Measurements from ENCODE around the gene ACP5.

Gene ACP5

DNA sequence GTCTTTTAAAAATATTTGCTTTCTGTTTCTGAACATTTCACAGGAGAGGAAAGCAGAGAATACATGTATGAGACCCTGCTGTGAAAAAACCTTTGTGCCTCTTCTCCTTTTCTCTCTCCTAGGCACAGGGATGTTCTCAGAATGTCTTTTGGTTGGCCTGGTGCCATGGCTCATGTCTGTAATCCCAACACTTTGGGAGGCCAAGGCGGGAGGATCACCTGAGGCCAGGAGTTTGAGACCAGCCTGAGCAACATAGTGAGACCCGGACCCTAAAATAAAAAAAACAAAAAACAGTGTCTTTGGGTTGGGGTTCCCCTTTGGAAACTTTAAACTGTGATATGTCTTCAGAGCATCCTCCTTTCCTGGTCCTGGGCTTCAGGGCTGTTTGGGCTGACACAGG is 21.3 kb upstream of the ACP5 start:
- Histone ChIP-seq H3K27ac (ENCODE audit: low read depth, low read length) (no peak overlapping the region), H3K4me3 (ENCODE audit: low read depth, low read length) (peak overlapping the region; percentile 87; the same call in 1 of the 2 replicates), H3K9me3 (ENCODE audit: control insufficient read depth, insufficient read depth, low read depth, low read length) (peaks cover 15% of the 10 kb centered on the region; the same call in 1 of the 2 replicates), H3K4me1 (ENCODE audit: control insufficient read depth, insufficient read depth, low read length) (no peaks in the 10 kb centered on the region), H3K36me3 (ENCODE audit: control insufficient read depth, insufficient read depth, low read length) (peaks cover 32% of the 10 kb centered on the region), H3K9ac (ENCODE audit: low read length) (no peak overlapping the region), H3K27me3 (ENCODE audit: control insufficient read depth, insufficient read depth, low read length) (no peaks in the 10 kb centered on the region)

DNA sequence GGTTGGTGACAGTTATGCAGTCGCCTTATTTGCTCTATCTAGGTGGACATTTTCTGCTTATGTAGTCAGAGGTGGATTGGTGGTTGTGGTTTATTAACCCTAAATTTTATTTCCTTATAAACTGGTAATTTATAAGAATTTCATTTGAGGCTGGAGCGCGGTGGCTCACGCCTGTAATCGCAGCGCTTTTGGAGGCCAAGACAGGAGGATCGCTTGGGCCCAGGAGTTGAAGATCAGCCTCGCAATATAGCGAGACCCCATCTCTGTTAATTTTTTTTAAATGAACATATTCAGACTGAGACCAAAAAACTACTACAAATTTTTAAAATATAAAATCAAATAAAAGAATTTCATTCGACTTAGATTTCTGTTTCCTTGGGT is 20.6 kb upstream of the ACP5 start:
- Histone ChIP-seq H3K4me3 (ENCODE audit: low read depth, low read length) (peak overlapping the region; percentile 87), H3K36me3 (ENCODE audit: control insufficient read depth, insufficient read depth, low read length) (peaks cover 29% of the 10 kb centered on the region), H3K27me3 (ENCODE audit: control insufficient read depth, insufficient read depth, low read length) (no peaks in the 10 kb centered on the region), H3K9ac (ENCODE audit: low read length) (peak overlapping the region; percentile 97), H3K27ac (ENCODE audit: low read depth, low read length) (peak overlapping the region; percentile 95; the same call in 1 of the 2 replicates), H3K4me1 (ENCODE audit: control insufficient read depth, insufficient read depth, low read length) (no peaks in the 10 kb centered on the region), H3K9me3 (ENCODE audit: control insufficient read depth, insufficient read depth, low read depth, low read length) (peaks cover 14% of the 10 kb centered on the region; the same call in 1 of the 2 replicates)

DNA sequence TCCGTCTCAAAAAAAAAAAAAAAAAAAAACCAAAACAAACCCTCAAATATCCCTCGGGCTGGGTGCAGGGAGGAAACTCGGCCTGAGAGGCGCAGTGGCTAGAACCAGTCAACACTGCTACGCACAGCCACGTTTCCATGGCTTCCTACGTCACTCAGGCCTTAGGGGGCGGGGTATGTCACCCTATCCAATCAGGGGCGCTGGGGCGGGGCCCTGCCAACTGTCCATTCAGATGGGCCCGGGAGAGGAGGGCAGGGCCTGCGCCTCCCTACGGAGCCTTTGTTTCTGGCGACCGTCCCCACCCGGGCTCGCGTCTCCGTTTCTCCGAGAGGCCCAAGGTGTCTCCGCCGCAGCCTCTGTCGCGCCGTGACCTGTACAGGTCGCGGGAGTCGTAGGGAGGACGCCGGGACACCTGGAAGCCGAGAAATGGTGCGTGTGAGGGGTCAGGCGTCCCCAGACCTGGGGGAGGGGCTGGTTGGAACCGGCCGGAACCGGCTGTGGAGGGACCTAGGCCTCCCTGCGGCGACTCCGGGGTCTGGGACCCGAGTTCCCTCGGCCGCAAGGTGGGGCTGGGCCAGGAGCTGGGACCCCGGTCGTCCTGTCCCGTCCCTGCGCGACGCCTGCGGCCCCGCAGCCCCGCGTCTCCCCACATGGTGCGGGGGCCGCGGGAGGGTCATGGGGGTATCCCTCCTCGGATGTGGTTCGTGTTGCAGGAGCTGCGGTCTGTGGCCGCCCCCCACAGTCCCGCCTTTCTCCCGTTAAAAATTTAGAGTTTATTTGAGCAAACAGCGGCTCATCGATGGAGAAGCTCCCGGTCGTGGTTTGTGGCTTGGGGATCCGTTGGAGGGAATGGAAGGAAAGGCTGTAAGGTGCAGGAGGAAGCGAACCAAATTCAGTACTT is 20.0 kb upstream of the ACP5 start, which contains the start of gene ZNF627:
Gene ZNF627, plus strand, starts transcription at position 282 of the 901 bp plus-strand sequence. Its CDS starts 145 bp downstream, at position 427.
- Histone ChIP-seq H3K4me1 (ENCODE audit: control insufficient read depth, insufficient read depth, low read length) (no peaks in the 10 kb centered on the region), H3K36me3 (ENCODE audit: control insufficient read depth, insufficient read depth, low read length) (peaks cover 23% of the 10 kb centered on the region), H3K9ac (ENCODE audit: low read length) (peak within 1 kb of the TSS; percentile 97), H3K27me3 (ENCODE audit: control insufficient read depth, insufficient read depth, low read length) (no peaks in the 10 kb centered on the region), H3K4me3 (ENCODE audit: low read depth, low read length) (peak within 1 kb of the TSS; percentile 87), H3K27ac (ENCODE audit: low read depth, low read length) (peak within 1 kb of the TSS; percentile 95), H3K9me3 (ENCODE audit: control insufficient read depth, insufficient read depth, low read depth, low read length) (peaks cover 10% of the 10 kb centered on the region; the same call in 1 of the 2 replicates)

DNA sequence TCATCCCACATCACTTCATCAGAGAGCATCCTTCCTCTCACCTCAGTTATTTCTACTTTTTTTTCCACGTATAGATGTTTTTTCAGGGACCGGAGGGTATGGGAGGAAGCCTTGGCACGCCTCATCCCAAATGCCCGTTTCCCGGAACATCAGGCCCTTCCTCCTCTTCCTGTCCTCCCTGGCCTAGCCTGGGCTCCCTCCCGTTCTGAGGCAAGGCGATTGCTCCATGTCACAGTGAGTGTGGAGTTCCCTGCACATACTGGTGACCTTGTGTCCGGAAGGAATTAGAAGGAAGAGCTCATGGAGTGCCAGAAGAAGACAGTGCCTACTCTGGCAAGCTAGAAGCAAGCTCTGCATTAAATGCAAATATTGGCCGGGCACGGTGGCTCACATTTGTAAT is 18.7 kb upstream of the ACP5 start:
- Histone ChIP-seq H3K36me3 (ENCODE audit: control insufficient read depth, insufficient read depth, low read length) (peaks cover 17% of the 10 kb centered on the region), H3K4me1 (ENCODE audit: control insufficient read depth, insufficient read depth, low read length) (no peaks in the 10 kb centered on the region), H3K27me3 (ENCODE audit: control insufficient read depth, insufficient read depth, low read length) (no peaks in the 10 kb centered on the region), H3K9me3 (ENCODE audit: control insufficient read depth, insufficient read depth, low read depth, low read length) (peaks cover 2% of the 10 kb centered on the region; the same call in 1 of the 2 replicates), H3K4me3 (ENCODE audit: low read depth, low read length) (no peak overlapping the region), H3K9ac (ENCODE audit: low read length) (no peak overlapping the region), H3K27ac (ENCODE audit: low read depth, low read length) (no peak overlapping the region)

DNA sequence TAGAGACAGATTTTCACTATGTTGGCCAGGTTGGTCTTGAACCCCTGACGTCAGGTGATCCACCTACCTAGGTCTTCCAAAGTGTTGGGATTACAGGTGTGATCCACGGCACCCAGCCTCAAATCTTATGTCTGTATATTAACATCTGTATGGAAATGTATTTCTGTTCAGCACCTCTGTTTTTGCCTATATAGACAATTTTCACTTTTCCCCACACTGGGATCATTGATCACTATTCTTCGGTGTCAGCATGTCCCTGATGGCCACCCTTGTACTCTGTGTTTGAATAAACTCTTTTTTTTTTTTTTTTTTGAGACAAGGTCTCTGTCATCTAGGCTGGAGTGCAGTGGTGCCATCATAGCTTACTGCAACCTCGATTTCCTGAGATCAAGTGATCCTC is 16.6 kb upstream of the ACP5 start:
- H3K36me3 ChIP-seq (ENCODE audit: control insufficient read depth, insufficient read depth, low read length), result peaks cover 4% of the 10 kb centered on the region
- H3K27ac ChIP-seq (ENCODE audit: low read depth, low read length), result no peak overlapping the region
- H3K4me3 ChIP-seq (ENCODE audit: low read depth, low read length), result no peak overlapping the region
- H3K4me1 ChIP-seq (ENCODE audit: control insufficient read depth, insufficient read depth, low read length), result no peaks in the 10 kb centered on the region
- no peaks in the 10 kb centered on the region for H3K9me3 ChIP-seq (ENCODE audit: control insufficient read depth, insufficient read depth, low read depth, low read length)
- H3K27me3 ChIP-seq (ENCODE audit: control insufficient read depth, insufficient read depth, low read length), result no peaks in the 10 kb centered on the region
- no peak overlapping the region for H3K9ac ChIP-seq (ENCODE audit: low read length)

DNA sequence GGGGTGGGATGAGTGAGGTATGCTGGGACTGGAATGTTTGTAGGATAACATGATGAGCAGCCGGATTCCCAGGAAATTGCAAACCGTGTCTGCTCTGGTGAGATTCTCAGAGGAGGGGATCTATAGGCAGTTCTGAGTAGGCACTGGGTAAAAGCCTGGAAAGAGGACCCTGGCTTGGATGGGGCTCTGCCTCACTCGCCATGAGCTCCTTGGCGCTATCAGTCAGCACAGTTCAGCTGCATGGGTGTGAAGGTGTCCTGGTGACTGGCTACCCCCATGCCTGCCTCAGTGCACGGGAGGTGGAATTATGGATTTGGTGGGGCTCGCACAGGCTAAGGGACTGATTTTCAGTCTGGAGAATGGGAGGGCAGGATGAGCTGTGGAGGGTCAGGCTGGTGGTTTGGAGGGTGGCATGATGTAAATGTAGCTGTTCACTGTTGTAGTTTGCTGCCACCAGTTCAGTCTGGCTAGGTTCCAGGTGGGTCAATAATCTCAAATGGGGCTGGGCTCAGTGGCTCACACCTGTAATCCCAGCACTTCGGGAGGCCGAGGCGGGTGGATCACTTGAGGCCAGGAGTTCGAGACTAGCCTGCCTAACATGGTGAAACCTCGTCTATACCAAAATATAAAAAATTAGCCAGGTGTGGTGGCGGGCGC is 10.7 kb upstream of the ACP5 start:
- H3K4me3 ChIP-seq (ENCODE audit: low read depth, low read length), result no peak overlapping the region
- no peaks in the 10 kb centered on the region for H3K27me3 ChIP-seq (ENCODE audit: control insufficient read depth, insufficient read depth, low read length)
- H3K36me3 ChIP-seq (ENCODE audit: control insufficient read depth, insufficient read depth, low read length), result no peaks in the 10 kb centered on the region
- H3K9ac ChIP-seq (ENCODE audit: low read length), result no peak overlapping the region
- no peaks in the 10 kb centered on the region for H3K4me1 ChIP-seq (ENCODE audit: control insufficient read depth, insufficient read depth, low read length)
- no peaks in the 10 kb centered on the region for H3K9me3 ChIP-seq (ENCODE audit: control insufficient read depth, insufficient read depth, low read depth, low read length)
- no peak overlapping the region for H3K27ac ChIP-seq (ENCODE audit: low read depth, low read length)

DNA sequence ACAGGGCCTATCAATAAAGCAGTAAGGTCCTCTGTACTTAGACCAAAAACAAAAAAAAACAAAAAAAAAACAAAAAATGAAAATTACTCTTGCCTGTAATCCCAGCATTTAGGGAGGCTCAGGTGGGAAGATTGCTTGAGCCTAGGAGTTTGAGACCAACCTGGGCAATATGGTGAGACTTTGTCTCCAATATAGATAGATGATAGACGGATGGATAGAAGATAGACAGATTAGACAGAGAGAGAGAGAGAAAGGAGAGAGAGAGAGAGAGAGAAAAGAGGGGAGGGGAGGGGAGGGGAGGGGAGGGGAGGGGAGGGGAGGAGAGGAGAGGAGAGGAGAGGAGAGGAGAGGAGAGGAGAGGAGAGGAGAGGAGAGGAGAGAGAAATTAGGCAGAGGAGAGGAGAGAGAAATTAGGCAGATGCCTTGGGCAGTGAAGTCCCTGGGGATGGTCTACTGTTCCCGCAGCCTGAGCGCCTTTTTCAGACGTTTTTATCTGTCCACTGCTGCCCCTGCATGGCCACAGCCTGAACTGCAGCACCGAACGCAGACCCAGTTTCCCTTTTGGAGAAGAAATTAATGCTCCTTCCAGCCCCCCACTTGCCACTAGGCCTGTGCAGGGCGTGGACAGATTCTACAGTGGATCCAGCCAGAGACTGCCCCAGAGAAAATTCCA is 10.0 kb upstream of the ACP5 start:
- Histone ChIP-seq H3K27ac (ENCODE audit: low read depth, low read length) (no peak overlapping the region), H3K9ac (ENCODE audit: low read length) (no peak overlapping the region), H3K9me3 (ENCODE audit: control insufficient read depth, insufficient read depth, low read depth, low read length) (no peaks in the 10 kb centered on the region)

DNA sequence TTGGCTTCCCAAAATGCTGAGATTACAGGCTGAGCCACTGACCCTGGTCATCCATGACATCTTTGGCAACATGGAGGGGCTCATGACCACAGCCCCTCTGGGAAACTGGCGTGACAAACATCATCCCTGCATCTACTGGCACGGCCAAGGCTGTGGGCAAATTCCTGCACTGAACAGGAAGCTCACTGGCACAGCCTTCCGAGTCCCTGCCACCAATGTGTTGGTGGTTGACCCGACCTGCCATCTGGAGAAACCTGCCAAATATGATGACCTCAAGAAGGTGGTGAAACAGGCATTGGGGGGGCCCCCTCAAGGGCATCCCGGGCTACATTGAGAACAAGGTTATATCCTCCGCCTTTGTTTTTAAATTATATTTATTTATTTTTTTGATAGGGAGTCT is 8.9 kb upstream of the ACP5 start:
- Histone ChIP-seq H3K4me1 (ENCODE audit: control insufficient read depth, insufficient read depth, low read length) (no peaks in the 10 kb centered on the region), H3K9me3 (ENCODE audit: control insufficient read depth, insufficient read depth, low read depth, low read length) (no peaks in the 10 kb centered on the region), H3K9ac (ENCODE audit: low read length) (no peak overlapping the region), H3K36me3 (ENCODE audit: control insufficient read depth, insufficient read depth, low read length) (no peaks in the 10 kb centered on the region), H3K4me3 (ENCODE audit: low read depth, low read length) (no peak overlapping the region), H3K27me3 (ENCODE audit: control insufficient read depth, insufficient read depth, low read length) (no peaks in the 10 kb centered on the region), H3K27ac (ENCODE audit: low read depth, low read length) (no peak overlapping the region)

More for the DNA sequence above, 10.0 kb upstream of the ACP5 start:
- H3K27me3 ChIP-seq (ENCODE audit: control insufficient read depth, insufficient read depth, low read length), result no peaks in the 10 kb centered on the region
- H3K4me1 ChIP-seq (ENCODE audit: control insufficient read depth, insufficient read depth, low read length), result no peaks in the 10 kb centered on the region
- no peaks in the 10 kb centered on the region for H3K36me3 ChIP-seq (ENCODE audit: control insufficient read depth, insufficient read depth, low read length)
- no peak overlapping the region for H3K4me3 ChIP-seq (ENCODE audit: low read depth, low read length)

DNA sequence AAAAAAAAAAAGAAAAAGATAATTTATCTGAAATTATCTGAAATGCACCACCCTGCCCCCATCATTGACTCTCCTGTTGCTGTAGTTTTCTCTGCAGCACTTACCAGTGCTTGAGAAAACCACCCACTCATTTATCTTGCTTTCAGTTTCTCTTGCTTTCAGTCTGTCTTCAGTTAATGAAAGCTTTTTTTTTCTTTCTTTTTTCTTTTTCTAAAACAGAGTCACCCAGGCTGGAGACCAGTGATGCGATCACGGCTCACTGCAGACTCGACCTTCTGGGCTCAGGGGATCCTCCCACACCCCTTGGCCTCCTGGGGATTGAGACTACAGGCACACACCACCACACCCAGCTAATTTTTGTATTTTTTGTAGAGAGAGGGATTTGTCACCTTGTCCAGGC is 4.3 kb upstream of the ACP5 start:
- Histone ChIP-seq H3K9ac (ENCODE audit: low read length) (no peak overlapping the region), H3K27me3 (ENCODE audit: control insufficient read depth, insufficient read depth, low read length) (no peaks in the 10 kb centered on the region; the same call in 1 of the 2 replicates), H3K4me3 (ENCODE audit: low read depth, low read length) (no peak overlapping the region), H3K36me3 (ENCODE audit: control insufficient read depth, insufficient read depth, low read length) (no peaks in the 10 kb centered on the region), H3K27ac (ENCODE audit: low read depth, low read length) (no peak overlapping the region), H3K9me3 (ENCODE audit: control insufficient read depth, insufficient read depth, low read depth, low read length) (no peaks in the 10 kb centered on the region), H3K4me1 (ENCODE audit: control insufficient read depth, insufficient read depth, low read length) (peaks cover 11% of the 10 kb centered on the region; the same call in 1 of the 2 replicates)

DNA sequence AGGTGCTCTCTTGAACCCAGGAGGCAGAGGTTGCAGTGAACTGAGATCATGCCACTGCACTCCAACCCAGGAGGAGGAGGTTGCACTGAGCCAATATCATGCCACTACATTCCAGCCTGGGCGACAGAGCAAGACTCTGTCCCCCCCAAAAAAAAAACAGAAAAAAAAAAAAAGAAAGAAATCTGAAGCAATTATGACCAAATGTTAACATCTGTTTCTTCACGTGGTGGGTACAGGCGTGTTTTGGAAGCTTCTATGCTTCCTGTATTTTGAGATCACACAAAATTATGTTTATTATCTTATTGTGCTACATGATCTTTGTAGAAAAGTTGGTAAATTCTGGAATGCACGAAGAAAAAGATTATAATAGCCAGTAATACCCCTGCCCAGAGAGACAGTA is 2.7 kb upstream of the ACP5 start:
- H3K36me3 ChIP-seq (ENCODE audit: control insufficient read depth, insufficient read depth, low read length), result no peaks in the 10 kb centered on the region
- no peaks in the 10 kb centered on the region; the same call in 1 of the 2 replicates for H3K27me3 ChIP-seq (ENCODE audit: control insufficient read depth, insufficient read depth, low read length)
- no peaks in the 10 kb centered on the region for H3K9me3 ChIP-seq (ENCODE audit: control insufficient read depth, insufficient read depth, low read depth, low read length)
- H3K27ac ChIP-seq (ENCODE audit: low read depth, low read length), result no peak overlapping the region
- H3K4me1 ChIP-seq (ENCODE audit: control insufficient read depth, insufficient read depth, low read length), result peaks cover 11% of the 10 kb centered on the region; the same call in 1 of the 2 replicates
- no peak overlapping the region for H3K4me3 ChIP-seq (ENCODE audit: low read depth, low read length)
- no peak overlapping the region for H3K9ac ChIP-seq (ENCODE audit: low read length)
